ENCODE measurements around the gene DMXL2. TPM values are rescaled to one million over a fixed set of nuclear protein-coding genes. Genes with fewer than 3 reads are reported as not detected.
A peak's percentile ranks its signal among the peaks of the same experiment; 100 is the strongest.

DMXL2 gene
- total and polyA plus RNA-seq, 5 donors, result 9.1 to 17.1 (median 14.5) TPM

DNA sequence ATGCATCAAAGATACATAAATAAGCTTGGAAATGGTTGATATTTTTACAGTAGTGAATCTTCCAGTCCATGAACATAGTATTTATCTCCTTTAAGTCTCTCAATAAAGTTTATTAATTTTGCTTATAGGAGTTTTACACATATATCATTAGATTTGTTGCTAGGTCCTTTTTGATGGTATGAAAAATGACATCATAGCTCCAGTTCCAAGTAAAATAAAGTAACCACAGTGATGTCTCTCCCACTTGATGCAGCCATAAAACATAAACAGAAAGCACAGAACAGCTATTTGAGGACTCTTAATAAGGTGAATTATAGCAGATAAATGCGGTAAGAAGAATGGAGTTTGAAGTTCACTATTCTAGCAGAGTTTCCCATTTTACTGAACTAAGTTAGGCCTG, 20.8 kb downstream of the DMXL2 start:
- intact Hi-C loops (cut with DNase I), result no loop called here
- WGBS, result 91% methylated on average over 1 of the region's 1 CpG
- H3K4me3 ChIP-seq (ENCODE audit: low read length), result no peak overlapping the region
- H3K4me1 ChIP-seq (ENCODE audit: control insufficient read depth, insufficient read depth, low read length), result no peaks in the 10 kb centered on the region
- ATAC-seq (no peak), DNase-seq (no peak)
- no peak overlapping the region for H3K27ac ChIP-seq (ENCODE audit: low read length)
- H3K27me3 ChIP-seq (ENCODE audit: control insufficient read depth, insufficient read depth), result no peaks in the 10 kb centered on the region
- no peaks in the 10 kb centered on the region for H3K9me3 ChIP-seq (ENCODE audit: control insufficient read depth, low read length)

DNA sequence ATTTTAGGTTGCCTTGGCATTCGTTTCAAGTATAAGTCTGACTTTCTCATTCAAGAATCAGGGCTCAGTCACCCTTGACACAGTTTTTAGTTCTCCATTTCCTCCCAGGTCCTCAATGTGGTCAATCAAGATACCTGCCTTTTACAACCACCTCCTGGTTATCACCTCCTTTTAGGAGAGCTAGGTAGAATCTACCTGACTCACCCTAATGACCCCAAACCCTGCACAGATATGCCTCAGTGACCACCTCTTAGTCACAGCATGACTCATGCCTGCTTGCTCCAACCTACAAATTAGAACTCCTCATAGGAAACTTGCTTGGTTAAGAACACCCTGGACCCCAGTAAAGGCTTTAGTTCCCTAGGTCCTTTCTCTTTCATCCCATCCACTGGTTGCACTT, 22.5 kb downstream of the DMXL2 start:
- ATAC-seq, result no peak
- intact Hi-C loops (cut with DNase I), result no loop called here

DNA sequence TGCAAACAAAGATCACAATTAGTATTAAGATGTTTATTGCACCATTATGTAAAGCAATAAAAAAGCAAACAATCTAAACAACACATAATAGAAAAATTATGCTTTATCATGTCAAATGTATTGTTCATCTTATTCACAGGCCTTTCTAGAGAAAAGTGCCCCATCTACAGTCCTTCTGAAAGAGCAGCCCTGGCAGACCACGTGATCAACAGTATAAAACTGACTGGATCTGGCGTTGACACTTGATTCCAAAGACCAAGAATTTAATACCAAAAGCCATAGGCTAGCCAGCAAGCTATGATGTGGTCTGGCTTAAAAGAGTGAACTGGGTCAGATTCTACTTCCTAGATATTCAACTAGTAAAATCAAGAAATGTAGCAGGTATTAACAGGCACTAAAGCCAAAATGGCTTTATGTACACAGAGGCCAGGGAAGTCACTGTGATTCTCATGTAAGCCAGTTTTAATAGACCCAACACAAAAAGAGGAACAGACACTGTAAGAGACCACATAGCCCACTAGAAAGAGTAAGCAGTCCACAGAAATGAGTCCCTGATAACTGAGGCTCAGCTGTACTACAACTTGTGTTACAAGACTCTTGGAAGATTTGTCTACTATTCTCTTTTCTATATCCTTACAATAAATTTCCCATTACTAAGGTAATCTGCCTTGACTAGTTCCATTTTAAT, 32.5 kb downstream of the DMXL2 start:
- Histone ChIP-seq H3K9me3 (ENCODE audit: control insufficient read depth, low read length) (no peaks in the 10 kb centered on the region), H3K4me3 (ENCODE audit: low read length) (no peak overlapping the region), H3K4me1 (ENCODE audit: control insufficient read depth, insufficient read depth, low read length) (no peaks in the 10 kb centered on the region), H3K27ac (ENCODE audit: low read length) (no peak overlapping the region), H3K27me3 (ENCODE audit: control insufficient read depth, insufficient read depth) (no peaks in the 10 kb centered on the region)
- WGBS, result 90% methylated on average over 2 of the region's 2 CpGs
- intact Hi-C loops (cut with DNase I), result no loop called here
- no peak for ATAC-seq
- no peak for DNase-seq

More for the DNA sequence above, 22.5 kb downstream of the DMXL2 start:
- Histone ChIP-seq H3K4me3 (ENCODE audit: low read length) (no peak overlapping the region), H3K27me3 (ENCODE audit: control insufficient read depth, insufficient read depth) (no peaks in the 10 kb centered on the region), H3K27ac (ENCODE audit: low read length) (no peak overlapping the region), H3K4me1 (ENCODE audit: control insufficient read depth, insufficient read depth, low read length) (no peaks in the 10 kb centered on the region), H3K9me3 (ENCODE audit: control insufficient read depth, low read length) (no peaks in the 10 kb centered on the region)
- WGBS, result 91% methylated on average over 1 of the region's 1 CpG
- no peak for DNase-seq

GRCh38 chr15:51588966-51589365, 33.6 kb downstream of the DMXL2 start:
- no peak for DNase-seq
- Histone ChIP-seq H3K4me3 (ENCODE audit: low read length) (no peak overlapping the region), H3K9me3 (ENCODE audit: control insufficient read depth, low read length) (no peaks in the 10 kb centered on the region), H3K27ac (ENCODE audit: low read length) (no peak overlapping the region), H3K27me3 (ENCODE audit: control insufficient read depth, insufficient read depth) (no peaks in the 10 kb centered on the region), H3K4me1 (ENCODE audit: control insufficient read depth, insufficient read depth, low read length) (no peaks in the 10 kb centered on the region)
- 94% methylated on average over 3 of the region's 3 CpGs for WGBS
- intact Hi-C loops (cut with DNase I), result no loop called here
- ATAC-seq, result no peak

- DNase-seq (no peak), ATAC-seq (no peak)
- peaks cover 1% of the 10 kb centered on the region for H3K4me1 ChIP-seq (ENCODE audit: control insufficient read depth, insufficient read depth, low read length)
- no peaks in the 10 kb centered on the region for H3K9me3 ChIP-seq (ENCODE audit: control insufficient read depth, low read length)
- intact Hi-C loops (cut with DNase I), result no loop called here
- H3K27ac ChIP-seq (ENCODE audit: low read length), result no peak overlapping the region
- H3K27me3 ChIP-seq (ENCODE audit: control insufficient read depth, insufficient read depth), result no peaks in the 10 kb centered on the region
- H3K4me3 ChIP-seq (ENCODE audit: low read length), result no peak overlapping the region
- WGBS, result 79% methylated on average over 5 of the region's 5 CpGs
Observed at GRCh38 chr15:51585986-51586385, 36.6 kb downstream of the DMXL2 start.

- no peak for DNase-seq
- Histone ChIP-seq H3K4me3 (ENCODE audit: low read length) (no peak overlapping the region), H3K4me1 (ENCODE audit: control insufficient read depth, insufficient read depth, low read length) (peaks cover 1% of the 10 kb centered on the region), H3K27ac (ENCODE audit: low read length) (no peak overlapping the region), H3K9me3 (ENCODE audit: control insufficient read depth, low read length) (no peaks in the 10 kb centered on the region), H3K27me3 (ENCODE audit: control insufficient read depth, insufficient read depth) (no peaks in the 10 kb centered on the region)
- intact Hi-C loops (cut with DNase I), result no loop called here
- 93% methylated on average over 4 of the region's 4 CpGs for WGBS
- ATAC-seq, result no peak
Observed at GRCh38 chr15:51580982-51581381, 41.6 kb downstream of the DMXL2 start.

DNA sequence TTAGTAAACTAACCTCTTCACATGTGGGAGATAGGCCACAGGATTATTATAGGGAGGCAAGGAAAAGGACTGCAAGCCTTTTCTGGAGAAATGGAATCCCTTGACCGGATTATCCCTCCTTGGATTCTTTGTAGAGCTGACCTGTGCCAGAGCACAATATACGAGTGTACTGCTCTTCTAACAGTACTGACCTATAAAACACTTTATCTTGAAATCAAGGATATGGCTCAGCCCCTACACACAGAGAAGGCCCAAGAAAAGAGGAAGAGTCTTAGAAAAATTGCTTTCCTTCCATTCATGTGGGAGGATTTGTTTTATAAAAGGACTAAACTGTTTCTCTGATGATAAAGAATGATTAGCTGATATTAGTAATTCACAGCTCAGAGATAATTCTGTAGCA, 42.2 kb downstream of the DMXL2 start:
- WGBS, result 72% methylated on average over 2 of the region's 2 CpGs
- intact Hi-C loops (cut with DNase I), result no loop called here
- DNase-seq (no peak), ATAC-seq (no peak)
- H3K27me3 ChIP-seq (ENCODE audit: control insufficient read depth, insufficient read depth), result no peaks in the 10 kb centered on the region
- peaks cover 1% of the 10 kb centered on the region for H3K4me1 ChIP-seq (ENCODE audit: control insufficient read depth, insufficient read depth, low read length)
- no peak overlapping the region for H3K27ac ChIP-seq (ENCODE audit: low read length)
- no peak overlapping the region for H3K4me3 ChIP-seq (ENCODE audit: low read length)
- no peaks in the 10 kb centered on the region for H3K9me3 ChIP-seq (ENCODE audit: control insufficient read depth, low read length)

DNA sequence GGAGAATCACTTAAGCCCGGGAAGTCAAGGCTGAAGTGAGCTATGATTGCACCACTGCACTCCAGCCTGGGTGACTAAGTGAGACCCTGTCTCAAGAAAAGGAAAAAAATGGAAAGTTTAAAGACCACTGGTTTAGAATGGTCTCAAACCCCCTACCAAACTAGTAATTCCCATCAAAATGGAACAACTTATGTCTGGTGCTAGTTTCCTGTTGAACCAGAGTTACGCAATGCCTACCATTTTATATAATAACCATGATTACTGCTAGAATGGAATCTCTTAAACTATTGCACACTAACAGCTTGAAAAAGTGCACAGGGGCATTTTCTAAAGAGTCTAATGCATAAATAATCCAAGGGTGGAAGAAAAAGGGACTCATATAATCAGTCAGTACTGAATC, 43.6 kb downstream of the DMXL2 start:
- 97% methylated on average over 2 of the region's 2 CpGs for WGBS
- Histone ChIP-seq H3K27me3 (ENCODE audit: control insufficient read depth, insufficient read depth) (no peaks in the 10 kb centered on the region), H3K4me1 (ENCODE audit: control insufficient read depth, insufficient read depth, low read length) (peaks cover 1% of the 10 kb centered on the region), H3K27ac (ENCODE audit: low read length) (no peak overlapping the region), H3K9me3 (ENCODE audit: control insufficient read depth, low read length) (no peaks in the 10 kb centered on the region), H3K4me3 (ENCODE audit: low read length) (no peak overlapping the region)
- intact Hi-C loops (cut with DNase I), result no loop called here
- DNase-seq (no peak), ATAC-seq (no peak)

DNA sequence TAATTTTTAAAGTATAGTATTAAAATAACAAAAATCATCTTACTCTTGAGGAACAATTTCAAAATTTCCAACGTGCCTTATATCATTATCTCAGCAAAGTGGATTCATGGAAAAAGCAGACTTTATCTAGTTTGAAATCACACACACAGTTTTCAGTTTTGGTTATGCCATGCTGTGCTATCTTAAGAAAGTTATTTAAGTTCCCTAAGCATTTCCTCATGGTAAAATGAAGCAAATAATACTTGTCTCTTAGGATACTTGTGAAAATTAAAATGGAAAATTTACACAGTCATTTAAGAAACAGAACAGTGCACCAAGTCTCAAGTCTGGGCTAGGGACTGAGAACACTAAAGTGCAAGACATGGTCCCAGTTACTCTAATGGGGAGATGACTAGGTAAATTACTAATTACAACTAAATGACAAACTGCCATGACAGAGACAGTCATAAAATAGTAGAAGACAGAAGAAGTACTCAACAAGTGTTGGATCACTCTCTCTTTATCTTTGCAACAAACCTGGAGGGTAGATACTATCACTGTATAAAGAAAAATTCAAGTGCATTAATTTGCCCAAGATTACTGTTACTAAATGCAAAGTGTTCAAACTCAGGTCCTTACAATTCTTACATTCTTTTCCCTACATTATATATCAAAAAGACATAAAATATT, 44.8 kb downstream of the DMXL2 start:
- Histone ChIP-seq H3K27ac (ENCODE audit: low read length) (no peak overlapping the region), H3K4me3 (ENCODE audit: low read length) (no peak overlapping the region), H3K9me3 (ENCODE audit: control insufficient read depth, low read length) (no peaks in the 10 kb centered on the region), H3K27me3 (ENCODE audit: control insufficient read depth, insufficient read depth) (no peaks in the 10 kb centered on the region), H3K4me1 (ENCODE audit: control insufficient read depth, insufficient read depth, low read length) (peaks cover 1% of the 10 kb centered on the region)
- WGBS, result 53% methylated on average over 1 of the region's 1 CpG
- no peak for DNase-seq
- ATAC-seq, result no peak
- intact Hi-C loops (cut with DNase I), result no loop called here

DNA sequence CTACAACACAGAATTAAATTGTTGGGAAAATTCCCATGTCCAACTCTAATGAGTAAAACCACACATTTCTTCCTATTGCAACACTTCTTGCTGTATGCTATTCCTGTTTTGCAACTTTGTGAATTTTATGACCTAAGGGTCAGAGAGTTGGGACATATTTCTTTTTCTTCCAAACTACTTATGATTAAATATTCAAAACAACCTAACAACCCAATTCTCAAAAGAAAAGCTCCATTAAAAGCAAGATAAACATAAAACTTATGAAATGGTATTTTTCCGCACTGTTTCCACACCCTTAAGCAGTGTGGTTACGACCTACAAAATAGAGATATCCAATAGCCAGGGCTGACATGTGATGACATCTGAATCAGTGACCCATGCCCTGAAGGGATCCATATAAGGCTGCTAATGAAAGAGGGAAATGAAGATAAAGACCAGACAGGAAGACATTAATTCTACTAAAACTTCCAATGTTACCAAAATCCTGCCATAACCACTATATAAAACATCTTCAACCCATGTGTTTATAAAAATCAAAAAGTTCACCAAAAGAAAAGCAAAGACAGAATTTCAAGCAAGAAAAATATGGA, 45.6 kb downstream of the DMXL2 start:
- intact Hi-C loops (cut with DNase I), result no loop called here
- Histone ChIP-seq H3K27ac (ENCODE audit: low read length) (no peak overlapping the region), H3K9me3 (ENCODE audit: control insufficient read depth, low read length) (no peaks in the 10 kb centered on the region), H3K4me3 (ENCODE audit: low read length) (no peak overlapping the region), H3K27me3 (ENCODE audit: control insufficient read depth, insufficient read depth) (no peaks in the 10 kb centered on the region), H3K4me1 (ENCODE audit: control insufficient read depth, insufficient read depth, low read length) (peaks cover 1% of the 10 kb centered on the region)
- ATAC-seq (peak; percentile 85 to 92), DNase-seq (peak in 1 of 3 donors; percentile 22)
- 61% methylated on average over 2 of the region's 2 CpGs for WGBS

DNA sequence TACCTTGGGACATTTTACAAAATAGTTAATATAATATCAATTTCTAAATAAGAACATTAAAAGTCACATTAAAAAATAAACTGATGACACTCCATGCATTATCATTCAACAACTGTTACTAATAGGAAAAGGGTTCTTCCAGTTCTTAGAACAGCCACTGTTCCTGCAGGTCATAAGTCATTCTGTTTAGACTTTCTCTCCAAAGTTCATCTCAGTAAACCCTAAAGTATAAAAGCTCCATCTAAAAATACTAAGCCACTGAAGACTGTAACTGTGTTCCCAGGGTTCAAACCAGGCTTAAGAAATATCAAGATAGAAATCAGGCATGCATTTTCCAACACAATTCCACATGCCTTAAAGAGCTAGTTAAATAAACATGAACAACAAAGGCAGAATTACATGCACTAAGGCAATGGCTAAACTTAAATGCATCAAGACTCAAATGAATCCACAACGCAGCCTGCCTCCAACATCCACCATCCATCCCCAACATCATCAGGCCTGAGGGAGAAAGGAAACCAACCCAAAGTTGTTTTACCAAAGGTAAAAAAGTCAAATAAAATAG, 46.2 kb downstream of the DMXL2 start:
- intact Hi-C loops (cut with DNase I), result no loop called here
- DNase-seq (no peak), ATAC-seq (no peak)
- Histone ChIP-seq H3K27ac (ENCODE audit: low read length) (no peak overlapping the region), H3K4me1 (ENCODE audit: control insufficient read depth, insufficient read depth, low read length) (peaks cover 1% of the 10 kb centered on the region), H3K4me3 (ENCODE audit: low read length) (no peak overlapping the region), H3K9me3 (ENCODE audit: control insufficient read depth, low read length) (no peaks in the 10 kb centered on the region), H3K27me3 (ENCODE audit: control insufficient read depth, insufficient read depth) (no peaks in the 10 kb centered on the region)
- 91% methylated on average over 1 of the region's 1 CpG for WGBS
